Ascending aorta (tissue), 2 donors: ENCODE results near the gene SGSH. TPM values are rescaled to one million over a fixed set of nuclear protein-coding genes. Genes with fewer than 3 reads are reported as not detected.
"Not testable (repeated sequence)": the region's sequence is repeated elsewhere in the genome, so short reads cannot be mapped to it uniquely, and the experiment has no call there.

Source experiments
- DNase-seq, 2 donors: peaks; one replicate each; pipeline ENCODE4 v3.0.0-alpha.2; 2019; ENCODE audit warnings: low spot score in 2 of 2
- H3K27ac ChIP-seq, 2 donors: fragments of 200-600 bp; sonication (generic); one replicate each; pipeline ENCODE4 v1.5.1; 2016 to 2017; ENCODE audit warnings: mild to moderate bottlenecking in 1 of 2
- H3K27me3 ChIP-seq: fragments of 200-600 bp; sonication (generic); one replicate; pipeline ENCODE4 v1.5.1; 2017
- H3K36me3 ChIP-seq, 2 donors: fragments of 200-600 bp; sonication (generic); one replicate each; pipeline ENCODE4 v1.5.1; 2016
- H3K4me1 ChIP-seq, 2 donors: fragments of 200-600 bp; sonication (generic); one replicate each; pipeline ENCODE4 v1.5.1; 2016 to 2017; ENCODE audit warnings: mild to moderate bottlenecking in 1 of 2
- H3K4me3 ChIP-seq, 2 donors: fragments of 200-600 bp; sonication (generic); one replicate each; pipeline ENCODE4 v1.5.1; 2016 to 2017; ENCODE audit warnings: mild to moderate bottlenecking in 1 of 2
- H3K9me3 ChIP-seq, 2 donors: fragments of 200-600 bp; sonication (generic); one replicate each; pipeline ENCODE4 v1.5.1; 2016
- CTCF ChIP-seq, 3 experiments: fragments of 200-600 bp in 2 of 3; fragments of 450-650 bp in 1 of 3; sonication (generic) in 2 of 3; IDR thresholded peaks; one replicate each; pipeline ENCODE4 v1.5.1; 2016 to 2019; ENCODE audit warnings: antibody characterized with exemption in 3 of 3, mild to moderate bottlenecking in 1 of 3, moderate library complexity in 1 of 3
- intact Hi-C: fragments of 100-400 bp; cut with DNase I; formaldehyde crosslinking; loops from one replicate; pipeline ENCODE4 v1.15.1; 2023
- total RNA-seq: library from RNA; depleted of rRNA; stranded (reverse); fragments of >200 nt; gene quantifications from one replicate; pipeline ENCODE4 v1.1.0, GENCODE V29; 2016

SGSH gene
- total RNA-seq, 1 donor from 2014 or later, result 50.9 TPM

DNA sequence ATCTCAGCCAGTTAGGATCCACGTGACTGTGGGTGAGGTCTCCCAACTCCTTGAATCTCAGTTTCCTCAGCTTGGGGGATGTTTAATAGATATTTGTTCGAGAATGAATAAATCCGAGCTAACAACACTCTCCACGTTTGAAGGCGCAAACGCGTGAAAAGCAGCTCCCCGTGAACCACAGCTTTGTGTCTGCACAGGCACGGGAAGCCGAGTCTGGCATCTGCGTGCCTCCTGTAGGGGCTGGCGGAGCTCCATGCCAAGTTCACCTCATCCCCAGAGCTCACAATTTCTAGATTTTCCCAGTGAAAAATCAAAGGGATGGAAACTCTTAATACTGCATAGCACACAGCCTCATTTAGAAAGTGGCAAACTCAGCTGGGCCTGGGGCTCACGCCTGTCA, 14.3 kb downstream of the SGSH start:
- H3K4me3 ChIP-seq, result no peak overlapping the region
- no peaks in the 10 kb centered on the region for H3K4me1 ChIP-seq
- intact Hi-C loops, result no loop called here
- no peaks in the 10 kb centered on the region for H3K9me3 ChIP-seq
- H3K27ac ChIP-seq, result no peak overlapping the region
- peaks cover 10 to 21% of the 10 kb centered on the region in 2 donors for H3K36me3 ChIP-seq
- DNase-seq, result no peak
- no peaks in the 10 kb centered on the region for H3K27me3 ChIP-seq
- no peak for TF ChIP-seq CTCF (IDR thresholded peaks at IDR 0.05)

DNA sequence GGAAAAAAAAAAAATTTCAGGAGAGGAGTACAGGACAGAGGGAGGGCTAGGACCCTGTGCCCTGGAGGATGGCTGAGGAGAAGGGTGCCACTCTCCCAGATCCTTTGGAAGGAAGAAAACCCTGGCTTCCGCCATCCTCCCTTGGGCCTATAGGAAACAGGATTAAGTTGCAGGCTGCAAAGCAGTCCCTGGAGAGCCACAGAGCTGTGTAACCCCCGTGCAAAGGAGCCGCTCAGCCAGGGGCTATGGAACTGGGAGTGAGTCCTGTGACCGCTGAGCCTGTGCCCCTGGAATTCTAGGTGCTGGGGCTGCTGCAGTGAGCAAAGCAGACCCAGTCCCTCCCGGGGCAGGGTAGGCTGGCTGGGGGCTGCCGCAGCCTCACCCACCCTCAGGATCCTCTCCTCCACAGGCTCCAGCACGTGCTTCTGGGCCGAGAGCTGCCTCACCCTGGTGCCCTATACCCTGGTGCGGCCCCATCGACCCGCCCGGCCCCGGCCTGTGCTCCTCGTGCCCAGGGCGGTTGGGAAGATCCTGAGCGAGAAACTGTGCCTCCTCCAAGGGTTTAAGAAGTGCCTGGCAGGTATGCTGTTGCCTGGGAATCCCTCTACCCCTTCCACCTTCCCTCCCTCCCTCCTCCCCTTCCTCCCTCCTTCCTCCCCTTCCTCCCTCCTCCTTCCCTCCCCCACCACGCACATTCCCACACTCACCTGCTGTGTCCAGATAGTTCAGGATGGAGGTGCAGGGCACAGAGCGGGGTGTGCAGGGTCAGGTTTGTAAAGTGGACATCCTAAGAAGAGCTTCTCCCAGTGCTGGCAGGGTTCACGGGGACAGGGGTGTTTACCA, 15.3 kb downstream of the SGSH start:
- DNase-seq, result no peak
- Histone ChIP-seq H3K4me1 (no peaks in the 10 kb centered on the region), H3K9me3 (no peaks in the 10 kb centered on the region), H3K36me3 (peaks cover 3 to 11% of the 10 kb centered on the region in 2 donors), H3K4me3 (no peak overlapping the region), H3K27me3 (no peaks in the 10 kb centered on the region), H3K27ac (no peak overlapping the region)
- no peak for TF ChIP-seq CTCF (IDR thresholded peaks at IDR 0.05)
- intact Hi-C loops, result no loop called here

- intact Hi-C loops, result no loop called here
- no peaks in the 10 kb centered on the region for H3K4me1 ChIP-seq
- no peak overlapping the region for H3K4me3 ChIP-seq
- no peaks in the 10 kb centered on the region for H3K36me3 ChIP-seq
- no peaks in the 10 kb centered on the region for H3K27me3 ChIP-seq
- no peak overlapping the region for H3K27ac ChIP-seq
- DNase-seq, result no peak
- TF ChIP-seq CTCF (IDR thresholded peaks at IDR 0.05), result no peak
- no peaks in the 10 kb centered on the region for H3K9me3 ChIP-seq
Measured at GRCh38 chr17:80203471-80203963, 16.6 kb downstream of the SGSH start.

DNA sequence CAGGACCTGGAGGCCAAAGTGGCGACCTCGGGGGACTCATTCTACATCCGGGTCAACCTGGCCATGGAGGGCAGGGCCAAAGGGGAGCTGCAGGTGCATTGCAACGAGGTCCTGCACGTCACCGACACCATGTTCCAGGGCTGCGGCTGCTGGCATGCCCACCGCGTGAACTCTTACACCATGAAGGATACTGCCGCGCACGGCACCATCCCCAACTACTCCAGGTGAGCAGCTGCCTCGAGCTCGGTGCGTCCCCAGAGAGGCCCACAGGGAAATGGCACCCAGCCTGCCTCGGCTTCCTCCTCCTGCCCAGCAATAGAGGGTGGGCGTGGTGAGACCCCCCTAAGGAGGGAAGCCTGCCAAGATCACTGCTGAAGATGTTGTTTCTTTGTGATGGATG, 17.9 kb downstream of the SGSH start:
- H3K9me3 ChIP-seq, result no peaks in the 10 kb centered on the region
- H3K4me3 ChIP-seq, result no peak overlapping the region
- H3K4me1 ChIP-seq, result no peaks in the 10 kb centered on the region
- no peak for DNase-seq
- H3K27ac ChIP-seq, result no peak overlapping the region
- H3K27me3 ChIP-seq, result no peaks in the 10 kb centered on the region
- intact Hi-C loops, result no loop called here
- no peak for TF ChIP-seq CTCF (IDR thresholded peaks at IDR 0.05)
- H3K36me3 ChIP-seq, result no peaks in the 10 kb centered on the region

DNA sequence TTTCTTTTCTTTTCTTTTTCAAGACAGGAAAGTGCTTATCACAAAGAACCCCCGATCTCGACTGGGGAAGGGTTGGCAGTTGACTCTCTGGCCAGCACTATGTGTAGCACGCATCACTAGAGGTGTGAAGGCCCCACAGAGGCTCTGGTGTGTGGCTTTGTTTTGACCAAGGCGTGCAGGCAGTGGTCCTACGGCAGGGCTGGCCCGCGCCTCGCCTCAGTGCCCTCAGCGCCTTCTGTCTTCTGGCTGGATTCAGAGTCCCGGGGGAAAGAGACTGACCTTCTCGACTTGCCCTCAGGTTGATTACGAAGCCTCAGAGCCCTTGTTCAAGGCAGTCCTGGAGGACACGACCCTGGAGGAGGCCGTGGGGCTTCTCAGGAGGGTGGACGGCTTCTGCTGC, 18.7 kb downstream of the SGSH start:
- Histone ChIP-seq H3K4me1 (no peaks in the 10 kb centered on the region), H3K27ac (no peak overlapping the region), H3K9me3 (no peaks in the 10 kb centered on the region), H3K36me3 (no peaks in the 10 kb centered on the region), H3K27me3 (no peaks in the 10 kb centered on the region), H3K4me3 (no peak overlapping the region)
- DNase-seq, result no peak
- TF ChIP-seq CTCF (IDR thresholded peaks at IDR 0.05), result no peak
- intact Hi-C loops, result no loop called here

- intact Hi-C loops, result loop anchor here (10.0 kb wide), 1 partner anchor 166 kb away; no protein-coding TSS in a partner anchor
- not testable (repeated sequence) for H3K4me1 ChIP-seq, H3K4me3 ChIP-seq, H3K36me3 ChIP-seq, H3K27me3 ChIP-seq, H3K27ac ChIP-seq, DNase-seq, H3K9me3 ChIP-seq
Measured at GRCh38 chr17:80199295-80199694, 20.8 kb downstream of the SGSH start.
